Measurements from ENCODE around the gene RAMP1. TPM values are rescaled to one million over a fixed set of nuclear protein-coding genes. Genes with fewer than 3 reads are reported as not detected.

RAMP1 gene
- total RNA-seq, 1 donor from 2014 or later: 2.1 TPM

GRCh38 chr2:237913193-237913917 is 53.9 kb downstream of the RAMP1 start:
- no peaks in the 10 kb centered on the region for H3K36me3 Mint-ChIP-seq
- no peak for TF ChIP-seq CTCF (IDR thresholded peaks at IDR 0.05; ENCODE audit: unreplicated experiment)
- no peak overlapping the region for H3K27ac Mint-ChIP-seq
- DNase-seq (ENCODE audit: low spot score in 2 of 2, unreplicated experiment in 2 of 2): no peak
- no peaks in the 10 kb centered on the region for H3K27me3 Mint-ChIP-seq (ENCODE audit: low read depth)
- H3K9me3 Mint-ChIP-seq: no peaks in the 10 kb centered on the region
- H3K4me1 Mint-ChIP-seq: no peaks in the 10 kb centered on the region
- H3K4me3 Mint-ChIP-seq: no peak overlapping the region

DNA sequence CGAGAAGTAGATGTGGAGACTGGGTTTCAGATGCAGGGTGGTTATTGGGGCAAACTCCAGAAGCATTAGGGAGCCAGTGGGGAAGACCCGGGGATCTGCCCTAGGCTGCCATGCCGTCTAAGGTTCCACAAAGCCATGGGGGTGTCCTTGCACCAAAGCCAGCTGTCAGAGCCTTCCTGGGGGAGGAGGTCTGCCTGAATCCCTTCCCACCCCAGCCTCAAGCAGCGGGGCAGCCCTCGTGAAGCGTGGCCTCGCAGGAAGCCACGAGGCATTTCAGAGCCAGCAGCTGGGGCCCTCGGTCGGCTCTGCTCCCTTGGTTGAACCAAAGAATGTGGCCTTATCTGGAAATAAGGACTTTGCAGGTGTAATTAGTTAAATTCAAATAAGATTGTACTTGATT is 56.2 kb downstream of the RAMP1 start:
- Mint-ChIP-seq H3K4me3 (no peak overlapping the region), H3K27me3 (ENCODE audit: low read depth) (peaks cover 1% of the 10 kb centered on the region), H3K36me3 (no peaks in the 10 kb centered on the region), H3K9me3 (no peaks in the 10 kb centered on the region), H3K27ac (no peak overlapping the region), H3K4me1 (no peaks in the 10 kb centered on the region)
- no peak for DNase-seq (ENCODE audit: low spot score in 2 of 2, unreplicated experiment in 2 of 2)
- TF ChIP-seq CTCF (IDR thresholded peaks at IDR 0.05; ENCODE audit: unreplicated experiment): no peak

DNA sequence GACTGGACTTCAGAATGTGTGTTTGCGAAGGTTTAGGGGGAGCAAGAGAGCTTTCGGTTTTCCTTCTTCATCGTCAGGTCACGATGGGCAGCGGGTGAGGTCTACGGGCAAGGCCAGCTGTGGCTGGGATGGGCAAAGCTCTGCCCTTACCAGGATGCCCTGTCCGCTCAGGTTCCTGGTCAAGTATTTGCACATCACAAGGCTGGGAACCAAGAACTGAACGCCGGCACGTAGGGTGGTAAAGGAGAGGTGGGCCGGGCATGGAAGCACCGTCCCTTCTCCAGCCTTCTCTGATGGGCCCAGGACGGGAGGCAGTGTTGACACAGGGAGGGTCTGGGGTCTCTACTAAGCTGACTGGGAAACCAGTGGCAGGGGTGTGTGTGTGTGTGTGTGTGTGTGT is 56.9 kb downstream of the RAMP1 start:
- H3K27ac Mint-ChIP-seq: no peak overlapping the region
- DNase-seq (ENCODE audit: low spot score in 2 of 2, unreplicated experiment in 2 of 2): no peak
- H3K9me3 Mint-ChIP-seq: no peaks in the 10 kb centered on the region
- H3K4me1 Mint-ChIP-seq: no peaks in the 10 kb centered on the region
- no peak overlapping the region for H3K4me3 Mint-ChIP-seq
- TF ChIP-seq CTCF (IDR thresholded peaks at IDR 0.05; ENCODE audit: unreplicated experiment): no peak
- no peaks in the 10 kb centered on the region for H3K36me3 Mint-ChIP-seq
- H3K27me3 Mint-ChIP-seq (ENCODE audit: low read depth): peaks cover 1% of the 10 kb centered on the region

- no peak for DNase-seq (ENCODE audit: low spot score in 2 of 2, unreplicated experiment in 2 of 2)
- Mint-ChIP-seq H3K27ac (no peak overlapping the region), H3K4me1 (no peaks in the 10 kb centered on the region), H3K27me3 (ENCODE audit: low read depth) (peaks cover 4% of the 10 kb centered on the region), H3K36me3 (no peaks in the 10 kb centered on the region), H3K4me3 (no peak overlapping the region), H3K9me3 (no peaks in the 10 kb centered on the region)
- no peak for TF ChIP-seq CTCF (IDR thresholded peaks at IDR 0.05; ENCODE audit: unreplicated experiment)
Measured at GRCh38 chr2:237917696-237918374, 58.4 kb downstream of the RAMP1 start.

DNA sequence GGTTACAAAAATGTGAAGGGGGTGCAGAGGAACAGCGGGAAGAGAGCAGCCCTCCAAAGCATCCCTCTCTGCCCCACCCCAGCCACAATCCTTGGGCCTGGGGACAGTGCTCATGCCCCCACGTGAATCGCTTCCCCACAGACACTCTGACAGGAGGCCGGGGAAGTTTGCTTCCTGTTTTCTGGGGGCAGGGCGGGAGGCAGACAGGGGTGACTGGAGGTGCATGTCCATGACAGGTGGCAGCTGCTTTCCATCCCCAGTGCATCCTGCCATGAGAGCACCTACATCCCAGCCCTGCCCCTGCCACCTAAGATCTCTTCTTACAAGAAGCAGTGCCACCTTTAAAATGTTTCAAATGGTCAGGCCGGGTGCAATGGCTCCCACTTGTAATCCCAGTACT is 60.2 kb downstream of the RAMP1 start:
- H3K4me3 Mint-ChIP-seq: no peak overlapping the region
- H3K4me1 Mint-ChIP-seq: no peaks in the 10 kb centered on the region
- TF ChIP-seq CTCF (IDR thresholded peaks at IDR 0.05; ENCODE audit: unreplicated experiment): no peak
- H3K36me3 Mint-ChIP-seq: no peaks in the 10 kb centered on the region
- peaks cover 4% of the 10 kb centered on the region for H3K27me3 Mint-ChIP-seq (ENCODE audit: low read depth)
- H3K9me3 Mint-ChIP-seq: no peaks in the 10 kb centered on the region
- DNase-seq (ENCODE audit: low spot score in 2 of 2, unreplicated experiment in 2 of 2): no peak
- no peak overlapping the region for H3K27ac Mint-ChIP-seq
